B cell (primary cell): ENCODE measurements around the gene CIT.

Experiments used
- EZH2 ChIP-seq: IDR thresholded peaks from 2 replicates; pipeline ENCODE4 v1.6.1; 2012; ENCODE audit warnings: borderline replicate concordance, low read depth, mild to moderate bottlenecking, moderate library complexity, low read length; ENCODE audit not compliant: insufficient read depth, poor library complexity, severe bottlenecking
- TF ChIP-seq, protein P1 (sequence below): fragments of 200-600 bp; IDR thresholded peaks from one replicate; pipeline ENCODE4 v1.8.0; 2022; ENCODE audit warnings: antibody characterized with exemption, mild to moderate bottlenecking

DNA sequence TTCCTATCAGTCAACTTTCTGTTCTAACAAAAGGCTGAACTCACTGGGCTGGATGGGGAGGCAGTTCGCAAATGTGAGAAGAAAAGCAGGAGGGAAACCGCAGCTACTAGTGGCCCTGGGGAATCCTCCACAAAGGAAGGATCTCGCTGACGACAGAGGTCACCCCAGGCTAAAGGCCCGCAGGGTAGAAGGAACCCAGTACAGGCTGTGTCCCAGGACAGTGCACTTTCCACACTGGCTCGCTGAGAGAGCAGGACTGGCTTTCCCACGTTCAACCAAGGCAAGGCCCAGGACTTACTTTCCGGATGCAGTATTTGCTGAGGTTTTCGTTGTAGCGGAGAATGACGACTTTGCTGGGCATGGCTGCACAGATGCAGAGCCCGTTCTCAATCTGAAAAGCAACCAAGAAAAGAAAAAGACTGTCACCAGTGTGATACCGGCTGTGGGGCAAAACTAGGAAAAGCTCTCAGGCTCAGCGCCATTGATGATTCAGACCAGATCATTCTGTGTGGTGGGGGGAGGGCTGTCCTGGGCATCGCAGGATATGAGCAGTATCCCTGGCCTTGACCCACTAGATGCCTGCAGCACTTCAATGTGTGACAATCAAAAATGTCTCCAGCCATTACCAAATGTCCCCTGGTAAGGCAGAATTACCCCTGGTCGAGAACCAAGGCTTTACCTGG is 172.9 kb downstream of the CIT start:
- TF ChIP-seq, protein P1, sequence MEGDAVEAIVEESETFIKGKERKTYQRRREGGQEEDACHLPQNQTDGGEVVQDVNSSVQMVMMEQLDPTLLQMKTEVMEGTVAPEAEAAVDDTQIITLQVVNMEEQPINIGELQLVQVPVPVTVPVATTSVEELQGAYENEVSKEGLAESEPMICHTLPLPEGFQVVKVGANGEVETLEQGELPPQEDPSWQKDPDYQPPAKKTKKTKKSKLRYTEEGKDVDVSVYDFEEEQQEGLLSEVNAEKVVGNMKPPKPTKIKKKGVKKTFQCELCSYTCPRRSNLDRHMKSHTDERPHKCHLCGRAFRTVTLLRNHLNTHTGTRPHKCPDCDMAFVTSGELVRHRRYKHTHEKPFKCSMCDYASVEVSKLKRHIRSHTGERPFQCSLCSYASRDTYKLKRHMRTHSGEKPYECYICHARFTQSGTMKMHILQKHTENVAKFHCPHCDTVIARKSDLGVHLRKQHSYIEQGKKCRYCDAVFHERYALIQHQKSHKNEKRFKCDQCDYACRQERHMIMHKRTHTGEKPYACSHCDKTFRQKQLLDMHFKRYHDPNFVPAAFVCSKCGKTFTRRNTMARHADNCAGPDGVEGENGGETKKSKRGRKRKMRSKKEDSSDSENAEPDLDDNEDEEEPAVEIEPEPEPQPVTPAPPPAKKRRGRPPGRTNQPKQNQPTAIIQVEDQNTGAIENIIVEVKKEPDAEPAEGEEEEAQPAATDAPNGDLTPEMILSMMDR = no peak
- no peak for TF ChIP-seq EZH2
